ENCODE results near the gene USP47. TPM values are rescaled to one million over a fixed set of nuclear protein-coding genes. Genes with fewer than 3 reads are reported as not detected.

The USP47 gene
- total and polyA plus RNA-seq, 2 of the 13 experiments (the other 11 are each of a cell fraction or from before 2014, with no cell fraction given): 12.2 to 52.7 TPM

GRCh38 chr11:11813288-11813962 lies 28.3 kb upstream of the USP47 start (continued):
- TF ChIP-seq AHDC1 (CRISPR knock-in tag; IDR thresholded peaks at IDR 0.05; ENCODE audit: borderline replicate concordance) (peak; percentile 77; the same call in 1 of the 2 replicates), ZNF574 (CRISPR knock-in tag; IDR thresholded peaks at IDR 0.05) (peak; percentile 57), ZNF614 (CRISPR knock-in tag; IDR thresholded peaks at IDR 0.05; ENCODE audit: borderline replicate concordance) (peak; percentile 58; the same call in 1 of the 2 replicates), MAFK (conservative IDR thresholded peaks at IDR 0.05 in 1 of 2, IDR thresholded peaks at IDR 0.05 in 1 of 2; ENCODE audit: low read length in 2 of 2) (0 out of 4 replicates have a peak, but pooled peaks of 1 of the 2 experiments have one; percentile 15), ZNF205 (CRISPR knock-in tag; IDR thresholded peaks at IDR 0.05) (peak; percentile 70; the same call in 1 of the 2 replicates), IRF9 (CRISPR knock-in tag; IDR thresholded peaks at IDR 0.05; ENCODE audit: borderline replicate concordance) (no peak), TEAD3 (CRISPR knock-in tag; optimal IDR thresholded peaks at IDR 0.05; ENCODE audit: borderline replicate concordance) (peak; percentile 96)
